AG04450 (cell line): Measurements from ENCODE around the gene IL25. TPM values are rescaled to one million over a fixed set of nuclear protein-coding genes. Genes with fewer than 3 reads are reported as not detected.

ENCODE experiments used
- CTCF ChIA-PET: fragments of 300-600, 350-600 bp; formaldehyde crosslinking; extraction: SDS; loops from one replicate; lab custom pipeline; 2022; ENCODE audit warnings: antibody characterized with exemption, inconsistent platforms; lab: Charles Lee
- POLR2A ChIA-PET: fragments of 350-600 bp; formaldehyde crosslinking; extraction: SDS; loops from one replicate; lab custom pipeline; 2021; ENCODE audit warnings: antibody characterized with exemption, inconsistent platforms; lab: Yijun Ruan, JAX
- DNase-seq: peaks from one replicate; pipeline ENCODE4 v3.0.0-alpha.2; 2011; ENCODE audit warnings: low read depth, low spot score
- H3K27ac ChIP-seq: one replicate; pipeline ENCODE4 v1.5.1; 2012; ENCODE audit warnings: low read depth, low read length, control low read depth
- H3K27me3 ChIP-seq: one replicate; pipeline ENCODE4 v1.6.0; 2012; ENCODE audit warnings: low read length; ENCODE audit not compliant: control insufficient read depth, insufficient read depth
- H3K4me3 ChIP-seq: 2 replicates; pipeline ENCODE4 v1.5.1; 2011; ENCODE audit warnings: mild to moderate bottlenecking, low read depth, low read length, control low read depth
- H3K9me3 ChIP-seq: 2 replicates; pipeline ENCODE4 v1.5.1; 2012; ENCODE audit warnings: low read length; ENCODE audit not compliant: control insufficient read depth, insufficient read depth
- CTCF ChIP-seq: IDR thresholded peaks from 2 replicates; pipeline ENCODE4 v1.5.1; 2011; ENCODE audit warnings: low read depth, low read length, control low read depth, inconsistent platforms
- polyA plus RNA-seq: library from polyadenylated mRNA; depleted of rRNA; stranded (reverse); fragments of >200 nt; gene quantifications from 2 replicates; pipeline ENCODE4 v1.2.3, GENCODE V29; 2011

Gene IL25
- polyA plus RNA-seq, 1 experiment: not detected

DNA sequence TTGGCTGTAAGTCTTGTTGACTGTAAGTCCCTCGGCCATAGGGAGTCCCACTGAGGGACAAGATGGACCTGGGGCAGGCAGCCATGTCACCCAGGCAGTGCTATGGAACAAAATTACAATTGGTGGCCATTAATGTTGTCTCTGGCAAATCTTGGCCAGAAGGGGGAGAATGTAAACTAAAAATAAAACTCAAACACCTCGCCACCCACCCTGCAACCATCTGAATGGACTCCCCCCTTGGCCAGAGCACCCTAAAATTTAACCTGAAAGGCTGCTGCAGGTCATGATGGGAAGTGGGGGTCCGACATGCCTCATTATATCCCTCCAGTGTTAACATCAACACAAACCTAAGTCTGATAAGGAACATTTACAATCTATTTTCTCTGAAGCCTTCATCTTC is 28.1 kb upstream of the IL25 start:
- ChIA-PET POLR2A (no interaction called here), CTCF (no interaction called here)
- Histone ChIP-seq H3K4me3 (no peak overlapping the region), H3K27me3 (peaks cover 3% of the 10 kb centered on the region), H3K9me3 (no peaks in the 10 kb centered on the region), H3K27ac (no peak overlapping the region)
- DNase-seq: no peak
- TF ChIP-seq CTCF: no peak

DNA sequence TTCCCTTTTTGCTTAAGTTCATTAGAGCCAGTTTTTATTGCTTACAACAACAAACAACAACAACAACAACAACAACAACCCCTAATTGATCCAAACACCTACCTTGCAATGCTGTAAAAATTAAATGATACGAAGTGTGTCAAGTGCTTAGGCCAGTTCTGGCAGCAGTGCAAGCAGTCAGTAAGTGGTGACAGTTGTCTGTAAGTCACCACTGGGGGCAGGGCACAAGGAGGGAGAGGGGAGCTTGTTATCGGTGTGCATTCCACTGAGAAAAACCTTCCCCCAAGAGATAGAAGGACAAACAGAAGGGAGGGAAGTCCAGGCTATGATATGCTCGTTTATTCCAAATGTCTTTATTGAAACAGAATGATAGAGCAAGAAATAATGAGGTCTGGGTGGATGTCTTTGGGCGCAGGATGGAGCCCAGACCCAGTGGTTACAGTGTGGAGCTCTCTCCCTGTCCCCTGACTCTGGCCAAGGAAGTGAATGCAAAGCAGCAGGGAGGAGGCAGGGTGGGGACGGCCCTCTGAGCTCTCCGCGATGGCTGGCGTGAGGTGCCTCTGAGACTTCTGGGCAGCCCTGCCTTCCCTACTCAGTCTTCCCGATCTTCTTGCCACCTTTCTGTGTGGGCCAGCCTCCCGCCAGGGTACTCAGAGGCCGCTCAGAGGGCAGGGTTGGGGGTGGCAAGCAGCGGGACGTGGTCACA is 26.5 kb upstream of the IL25 start:
- Histone ChIP-seq H3K9me3 (no peaks in the 10 kb centered on the region), H3K27me3 (peaks cover 3% of the 10 kb centered on the region), H3K27ac (no peak overlapping the region), H3K4me3 (no peak overlapping the region)
- no peak for DNase-seq
- POLR2A ChIA-PET: no interaction called here
- no peak for TF ChIP-seq CTCF
- CTCF ChIA-PET: interaction anchor here (1.1 to 1.7 kb wide), 2 partner anchors 19 to 34 kb away, joined by 4 to 11 read pairs; no protein-coding TSS in a partner anchor

GRCh38 chr14:23346693-23347405 is 25.8 kb upstream of the IL25 start:
- Histone ChIP-seq H3K27ac (no peak overlapping the region), H3K4me3 (no peak overlapping the region)
- POLR2A ChIA-PET: no interaction called here

DNA sequence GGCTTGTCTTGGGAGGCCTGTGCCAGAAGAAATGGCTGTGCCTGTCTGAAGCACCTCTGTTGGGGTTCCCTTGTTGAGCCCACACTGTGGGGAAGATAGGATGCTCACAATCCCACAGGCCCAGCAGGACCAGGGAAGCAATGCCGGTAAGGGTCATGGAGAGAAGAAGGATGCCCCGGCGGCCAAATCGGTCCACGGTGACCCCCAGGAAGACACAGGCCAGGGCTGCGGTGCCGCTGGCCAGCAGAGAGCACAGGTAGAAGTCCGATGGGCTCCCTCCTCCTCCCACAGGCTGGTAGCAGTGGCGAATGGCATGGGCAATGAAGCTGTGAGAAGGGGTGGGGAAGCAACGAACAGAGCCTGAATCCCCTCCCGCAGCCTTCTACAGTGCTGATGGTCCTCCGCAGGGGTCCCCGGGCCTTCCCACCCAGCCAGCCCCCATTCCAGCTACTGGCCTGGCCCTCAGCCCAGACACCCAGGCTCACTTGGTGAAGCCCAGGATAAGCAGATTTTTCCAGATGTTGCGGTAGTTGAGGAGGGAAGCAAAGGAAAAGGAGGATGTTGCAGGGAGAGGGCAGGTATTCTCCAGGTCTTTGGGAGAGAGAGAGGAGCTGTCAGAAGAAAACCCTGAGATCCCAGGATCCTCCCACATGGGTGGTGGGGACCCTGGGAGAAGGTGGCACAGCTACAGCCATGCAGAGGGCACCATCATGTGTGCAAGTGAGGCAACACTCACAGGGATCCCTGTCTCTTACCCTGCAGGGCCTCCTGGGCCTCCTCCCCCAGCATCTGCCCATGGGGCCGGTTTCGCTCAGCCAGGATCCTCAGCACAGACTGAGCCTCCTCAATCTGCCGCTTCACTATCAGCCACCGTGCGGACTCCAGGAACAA is 25.0 kb upstream of the IL25 start:
- no peak for TF ChIP-seq CTCF
- POLR2A ChIA-PET: no interaction called here
- no peak overlapping the region for H3K27ac ChIP-seq
- no peak for DNase-seq
- H3K9me3 ChIP-seq: no peaks in the 10 kb centered on the region
- H3K4me3 ChIP-seq: no peak overlapping the region
- H3K27me3 ChIP-seq: peaks cover 3% of the 10 kb centered on the region
- CTCF ChIA-PET: interaction anchor here (0.9 kb wide), 1 partner anchor 33 kb away, joined by 4 read pairs; no protein-coding TSS in a partner anchor

More at GRCh38 chr14:23346693-23347405, 25.8 kb upstream of the IL25 start:
- CTCF ChIA-PET: interaction anchor here (0.9 to 1.7 kb wide), 2 partner anchors 33 kb away, joined by 4 to 11 read pairs; no protein-coding TSS in a partner anchor
- Histone ChIP-seq H3K9me3 (no peaks in the 10 kb centered on the region), H3K27me3 (peaks cover 3% of the 10 kb centered on the region)
- no peak for TF ChIP-seq CTCF
- no peak for DNase-seq
